Brain microvascular endothelial cell (primary cell): ENCODE results near the gene MT1B.

Source experiments
- DNase-seq: peaks from one replicate; pipeline ENCODE4 v3.0.0-alpha.2; 2020
- H3K27ac ChIP-seq: fragments of 250-450 bp; sonication (Bioruptor Pico); 2 replicates; pipeline ENCODE4 v1.5.1; 2020; ENCODE audit warnings: mild to moderate bottlenecking, moderate library complexity
- H3K27me3 ChIP-seq: fragments of 250-450 bp; sonication (Bioruptor Pico); replicated peaks from 2 replicates; pipeline ENCODE4 v1.5.1; 2020; ENCODE audit warnings: mild to moderate bottlenecking
- H3K36me3 ChIP-seq: fragments of 250-450 bp; sonication (Bioruptor Pico); replicated peaks from 2 replicates; pipeline ENCODE4 v1.5.1; 2020; ENCODE audit warnings: mild to moderate bottlenecking
- H3K4me3 ChIP-seq: 2 replicates; pipeline ENCODE4 v1.5.1; 2011; ENCODE audit warnings: low read depth, mild to moderate bottlenecking, control low read depth, low read length, moderate library complexity
- CTCF ChIP-seq: IDR thresholded peaks from 2 replicates; pipeline ENCODE4 v1.5.1; 2011; ENCODE audit warnings: low read depth, mild to moderate bottlenecking, moderate library complexity, low read length, control low read depth, inconsistent platforms; ENCODE audit errors: missing control alignments
- in situ Hi-C: cut with HindIII; loops from 2 replicates; pipeline ENCODE4 v1.10.0; 2017; ENCODE audit warnings: low sequenced_read_pairs, low pct_ligation_motif_present

Gene MT1B

GRCh38 chr16:56623637-56624036 is 28.0 kb upstream of the MT1B start:
- H3K4me3 ChIP-seq, result no peak overlapping the region
- no peak for DNase-seq

DNA sequence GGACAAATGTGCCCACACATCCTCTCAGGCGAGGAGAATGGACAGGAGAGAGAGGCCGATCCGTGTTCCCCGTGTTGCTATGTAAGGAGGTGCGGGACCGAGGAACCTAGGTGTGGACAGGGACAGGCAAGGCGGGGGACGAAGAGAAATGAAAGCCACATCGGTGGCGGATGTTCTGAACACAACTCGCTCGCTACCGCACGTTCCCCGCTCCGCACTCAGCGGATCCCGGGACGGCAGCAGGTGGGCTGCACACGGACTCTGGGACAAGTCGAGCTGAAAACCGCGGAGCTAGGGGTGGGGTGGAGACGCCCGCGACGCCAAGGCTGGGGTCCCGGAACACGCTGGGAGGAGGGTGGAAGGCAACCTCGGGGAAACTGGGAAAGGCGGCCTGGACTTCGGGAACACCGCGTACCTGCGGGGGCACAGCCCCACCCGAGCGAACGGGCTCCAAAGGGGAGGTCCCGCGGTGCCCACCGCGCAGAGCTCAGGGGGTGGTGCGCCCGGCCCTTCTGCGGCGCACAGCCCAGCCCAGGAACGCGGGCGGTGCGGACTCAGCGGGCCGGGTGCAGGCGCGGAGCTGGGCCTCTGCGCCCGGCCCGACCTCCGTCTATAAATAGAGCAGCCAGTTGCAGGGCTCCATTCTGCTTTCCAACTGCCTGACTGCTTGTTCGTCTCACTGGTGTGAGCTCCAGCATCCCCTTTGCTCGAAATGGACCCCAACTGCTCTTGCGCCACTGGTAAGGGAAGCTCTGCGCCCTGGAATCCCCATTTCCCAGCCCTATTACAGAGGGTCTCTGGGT is 26.3 kb upstream of the MT1B start, which contains the start of gene MT1E:
Gene MT1E, plus strand, starts transcription at position 642 of the 803 bp plus-strand sequence. Its CDS starts 71 bp downstream, at position 713.
- in situ Hi-C loops, result no loop called here
- no peak for TF ChIP-seq CTCF
- no peaks in the 10 kb centered on the region for H3K27me3 ChIP-seq
- H3K4me3 ChIP-seq, result peak within 1 kb of the TSS; percentile 74
- peak within 1 kb of the TSS; percentile 75 for H3K27ac ChIP-seq
- no peaks in the 10 kb centered on the region for H3K36me3 ChIP-seq
- peak; percentile 70 for DNase-seq

More at GRCh38 chr16:56623637-56624036, 28.0 kb upstream of the MT1B start:
- H3K27ac ChIP-seq, result no peak overlapping the region
- H3K36me3 ChIP-seq, result no peaks in the 10 kb centered on the region
- no peak for TF ChIP-seq CTCF
- H3K27me3 ChIP-seq, result no peaks in the 10 kb centered on the region
- in situ Hi-C loops, result no loop called here

DNA sequence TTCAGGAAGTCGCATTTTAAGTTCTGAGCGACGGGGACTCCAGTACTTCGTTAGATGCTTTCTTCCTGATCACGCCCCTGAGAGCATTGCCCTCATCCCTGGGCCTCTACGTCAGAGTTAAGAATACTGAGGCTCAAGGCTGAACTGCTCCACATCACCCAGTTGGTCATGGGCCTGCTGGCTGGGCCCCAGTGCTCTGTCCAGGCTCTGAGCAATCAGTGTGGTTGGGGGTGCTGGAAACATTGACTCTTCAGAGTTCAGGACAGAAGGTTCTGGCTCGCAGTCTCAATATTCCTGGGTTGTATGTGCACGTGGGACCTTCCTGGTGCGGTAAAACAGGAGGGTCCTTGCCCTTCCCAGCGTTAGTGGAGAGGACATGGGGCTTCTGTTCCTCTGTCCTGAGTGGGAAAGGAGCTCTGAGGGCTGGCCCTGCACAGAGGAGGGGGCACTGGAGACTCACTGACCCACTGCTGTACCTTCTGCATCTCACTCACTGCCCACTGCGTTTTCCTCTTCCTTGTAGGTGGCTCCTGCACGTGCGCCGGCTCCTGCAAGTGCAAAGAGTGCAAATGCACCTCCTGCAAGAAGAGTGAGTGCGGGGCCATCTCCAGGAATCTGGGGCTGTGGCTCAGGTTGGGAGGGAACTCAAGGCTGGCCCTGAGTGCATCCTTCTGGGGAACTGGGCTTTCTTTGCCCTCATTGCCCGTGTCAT is 25.6 kb upstream of the MT1B start:
- H3K4me3 ChIP-seq, result peak overlapping the region; percentile 74
- no peak for TF ChIP-seq CTCF
- in situ Hi-C loops, result no loop called here
- H3K27ac ChIP-seq, result peak overlapping the region; percentile 75
- H3K36me3 ChIP-seq, result no peaks in the 10 kb centered on the region
- no peaks in the 10 kb centered on the region for H3K27me3 ChIP-seq
- DNase-seq, result peak; percentile 66

DNA sequence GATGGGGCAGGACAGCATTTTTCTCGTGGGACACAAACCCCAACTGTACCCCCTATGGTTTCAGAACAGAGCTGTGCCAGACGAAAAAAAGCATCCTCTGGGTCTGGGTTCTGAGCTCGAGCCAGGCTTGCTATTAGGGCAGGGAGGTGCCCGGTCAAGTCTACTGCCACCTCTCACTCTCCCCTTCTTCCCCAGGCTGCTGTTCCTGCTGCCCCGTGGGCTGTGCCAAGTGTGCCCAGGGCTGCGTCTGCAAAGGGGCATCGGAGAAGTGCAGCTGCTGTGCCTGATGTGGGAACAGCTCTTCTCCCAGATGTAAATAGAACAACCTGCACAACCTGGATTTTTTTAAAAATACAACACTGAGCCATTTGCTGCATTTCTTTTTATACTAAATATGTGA is 25.0 kb upstream of the MT1B start:
- in situ Hi-C loops, result no loop called here
- H3K4me3 ChIP-seq, result peak overlapping the region; percentile 74
- TF ChIP-seq CTCF, result no peak
- no peaks in the 10 kb centered on the region for H3K36me3 ChIP-seq
- peak overlapping the region; percentile 54 for H3K27ac ChIP-seq
- no peak for DNase-seq
- no peaks in the 10 kb centered on the region for H3K27me3 ChIP-seq

DNA sequence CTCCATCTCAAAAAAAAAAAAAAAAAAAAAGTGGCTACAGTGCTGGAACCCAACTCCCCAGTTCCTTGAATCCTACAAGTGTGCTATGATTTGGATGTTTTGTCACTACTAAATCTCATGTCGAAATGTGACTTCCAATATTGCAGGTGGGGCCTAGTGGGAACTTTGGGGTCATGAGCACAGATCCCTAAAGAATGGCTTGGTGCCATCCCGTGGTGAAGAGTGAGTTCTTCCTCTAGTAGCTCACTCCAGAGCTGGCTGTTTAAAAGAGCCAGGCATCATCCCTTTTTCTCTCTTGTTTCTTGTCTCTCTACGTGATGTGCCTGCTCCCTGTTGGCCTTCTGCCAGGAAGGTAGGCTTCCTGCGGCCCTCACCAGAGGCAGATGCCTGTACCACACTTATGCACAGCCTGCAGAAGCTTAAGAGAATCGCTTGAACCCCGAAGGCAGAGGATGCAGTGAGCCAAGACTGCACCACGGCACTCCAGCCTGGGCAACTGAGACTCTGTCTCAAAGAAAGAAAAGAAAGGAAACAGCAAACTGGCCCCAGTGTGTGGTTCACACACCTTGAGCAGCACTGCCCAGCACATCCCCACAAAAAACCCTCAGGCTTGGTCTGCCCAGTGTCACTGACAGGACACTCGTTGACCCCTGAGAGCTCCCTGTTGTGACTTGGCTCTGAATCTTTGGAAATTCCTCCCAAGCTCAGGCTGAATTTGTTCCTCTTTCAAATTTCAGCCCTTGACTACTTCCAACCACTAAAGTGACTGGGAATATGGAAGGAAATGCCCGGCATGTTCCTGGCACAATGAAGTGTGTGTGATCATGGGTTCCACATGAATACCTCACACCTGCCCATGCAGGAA is 23.0 kb upstream of the MT1B start:
- in situ Hi-C loops, result no loop called here
- Histone ChIP-seq H3K27ac (no peak overlapping the region), H3K4me3 (no peak overlapping the region), H3K36me3 (no peaks in the 10 kb centered on the region), H3K27me3 (peaks cover 2% of the 10 kb centered on the region)
- DNase-seq, result no peak
- TF ChIP-seq CTCF, result no peak
